PFSK-1 (cell line): ENCODE measurements around the gene ZNF407.

Source experiments
- POLR2AphosphoS5 ChIP-seq: IDR thresholded peaks from 2 replicates; pipeline ENCODE4 v1.6.1; 2012; ENCODE audit warnings: low read depth, mild to moderate bottlenecking, control low read depth, low read length, moderate library complexity
- TAF1 ChIP-seq: IDR thresholded peaks from 2 replicates; pipeline ENCODE4 v1.6.1; 2012; ENCODE audit warnings: low read length, control low read depth, borderline replicate concordance; ENCODE audit not compliant: insufficient read depth

DNA sequence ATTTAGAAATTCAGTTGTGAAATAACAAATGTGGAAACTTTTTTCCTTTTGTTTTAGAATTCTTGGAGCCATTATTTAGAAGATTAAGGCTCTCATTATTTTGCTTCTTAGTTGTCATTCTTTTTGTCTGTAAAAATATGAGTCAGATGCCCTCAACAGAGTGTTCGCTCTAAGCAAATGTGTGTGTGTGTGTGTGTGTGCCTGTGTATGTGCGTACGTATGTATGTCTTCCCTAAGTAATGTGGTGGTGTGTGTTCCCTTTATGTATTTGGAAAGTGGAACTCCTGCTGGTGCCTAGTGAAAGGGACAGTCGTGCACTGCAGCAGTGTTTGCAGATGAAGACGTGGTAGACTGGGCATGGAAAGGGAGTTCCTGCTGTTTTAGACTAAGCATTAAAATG lies 27.5 kb downstream of the ZNF407 start:
- TF ChIP-seq TAF1 (no peak), POLR2AphosphoS5 (no peak)
